MG63 (cell line): ENCODE data around the gene YBX1. TPM values are rescaled to one million over a fixed set of nuclear protein-coding genes. Genes with fewer than 3 reads are reported as not detected.
A peak's percentile ranks its signal among the peaks of the same experiment; 100 is the strongest.
"Not testable (repeated sequence)": the region's sequence is repeated elsewhere in the genome, so short reads cannot be mapped to it uniquely, and the experiment has no call there.

ENCODE experiments used
- DNase-seq: peaks from one replicate; pipeline ENCODE4 v3.0.0-alpha.2; 2020
- H3K27me3 ChIP-seq: fragments of 250-450 bp; sonication (Bioruptor Pico); 2 replicates; pipeline ENCODE4 v1.5.1; 2020; ENCODE audit warnings: mild to moderate bottlenecking, moderate library complexity
- H3K36me3 ChIP-seq: fragments of 250-450 bp; sonication (Bioruptor Pico); 2 replicates; pipeline ENCODE4 v1.5.1; 2020; ENCODE audit warnings: mild to moderate bottlenecking, moderate library complexity
- H3K4me3 ChIP-seq: fragments of 250-450 bp; sonication (Bioruptor Pico); 2 replicates; pipeline ENCODE4 v1.5.1; 2020; ENCODE audit warnings: mild to moderate bottlenecking, moderate library complexity
- H3K9me3 ChIP-seq: fragments of 250-450 bp; sonication (Bioruptor Pico); 2 replicates; pipeline ENCODE4 v1.5.1; 2020; ENCODE audit warnings: mild to moderate bottlenecking, moderate library complexity
- total RNA-seq: library from RNA; depleted of rRNA; stranded (reverse); fragments of >200 nt; shearing (Covaris generic); gene quantifications from 2 replicates; pipeline ENCODE4 v1.2.3, GENCODE V29; 2014; ENCODE audit warnings: low replicate concordance

YBX1 gene
- total RNA-seq, 1 experiment from 2014 or later, result 1,830 TPM

DNA sequence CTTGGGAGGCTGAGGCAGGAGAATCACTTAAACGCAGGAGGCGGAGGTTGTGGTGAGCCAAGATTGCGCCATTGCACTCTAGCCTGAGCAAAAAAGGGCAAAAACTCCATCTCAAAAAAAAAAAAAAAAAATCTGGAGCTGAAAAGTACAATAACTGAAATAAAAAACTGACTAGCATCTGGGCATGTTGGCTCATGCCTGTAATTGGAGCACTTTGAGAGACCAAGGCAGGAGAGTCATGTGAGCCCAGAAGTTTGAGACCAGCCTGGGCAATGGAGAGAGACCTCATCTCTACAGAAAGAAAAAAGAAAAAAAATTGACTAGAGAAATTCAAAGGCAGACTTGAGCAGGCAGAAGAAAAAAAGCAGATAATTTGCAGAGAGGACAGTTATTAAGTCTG, 39.7 kb downstream of the YBX1 start:
- DNase-seq, result no peak
- peaks cover 9% of the 10 kb centered on the region for H3K36me3 ChIP-seq
- no peak overlapping the region for H3K4me3 ChIP-seq
- H3K9me3 ChIP-seq, result no peaks in the 10 kb centered on the region
- no peaks in the 10 kb centered on the region for H3K27me3 ChIP-seq

DNA sequence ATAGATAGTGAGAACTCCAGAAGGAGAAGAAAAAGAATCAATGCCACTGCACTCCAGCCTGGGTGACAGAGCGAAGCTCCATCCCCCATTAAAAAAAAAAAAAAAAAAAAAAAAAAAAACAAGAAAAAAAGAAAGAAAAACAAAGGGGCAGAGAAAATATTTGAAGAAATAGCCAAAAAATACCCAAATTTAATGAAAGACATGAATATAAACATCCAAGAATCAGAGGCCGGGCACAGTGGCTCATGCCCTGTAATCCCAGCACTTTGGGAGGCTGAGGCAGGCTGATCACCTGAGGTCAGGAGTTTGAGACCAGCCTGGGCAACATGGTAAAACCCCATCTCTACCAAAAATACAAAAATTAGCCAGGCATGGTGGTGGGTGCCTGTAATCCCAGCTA, 40.2 kb downstream of the YBX1 start:
- H3K36me3 ChIP-seq, DNase-seq, H3K27me3 ChIP-seq, H3K9me3 ChIP-seq, H3K4me3 ChIP-seq: not testable (repeated sequence)

DNA sequence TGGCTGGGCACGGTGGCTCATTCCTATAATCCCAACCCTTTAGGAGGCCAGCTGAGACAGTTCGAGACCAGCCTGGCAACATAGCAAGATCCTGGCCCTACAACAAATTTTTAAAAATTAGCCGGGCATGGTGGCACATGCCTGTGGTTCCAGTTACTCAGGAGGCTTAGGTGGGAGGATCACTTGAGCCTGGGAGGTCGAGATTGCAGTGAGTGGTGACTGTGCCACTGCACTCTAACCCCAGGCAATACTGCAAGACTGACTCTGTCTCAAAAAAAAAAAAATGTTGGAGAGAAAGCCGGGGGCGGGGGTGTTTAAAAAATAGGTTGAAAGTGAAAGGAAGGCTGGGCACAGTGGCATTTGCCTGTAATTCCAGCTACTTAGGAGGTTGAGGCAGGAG, 41.3 kb downstream of the YBX1 start:
- Histone ChIP-seq H3K36me3 (peaks cover 3% of the 10 kb centered on the region; the same call in 1 of the 2 replicates), H3K27me3 (no peaks in the 10 kb centered on the region), H3K9me3 (no peaks in the 10 kb centered on the region), H3K4me3 (no peak overlapping the region)
- peak; percentile 26 for DNase-seq

DNA sequence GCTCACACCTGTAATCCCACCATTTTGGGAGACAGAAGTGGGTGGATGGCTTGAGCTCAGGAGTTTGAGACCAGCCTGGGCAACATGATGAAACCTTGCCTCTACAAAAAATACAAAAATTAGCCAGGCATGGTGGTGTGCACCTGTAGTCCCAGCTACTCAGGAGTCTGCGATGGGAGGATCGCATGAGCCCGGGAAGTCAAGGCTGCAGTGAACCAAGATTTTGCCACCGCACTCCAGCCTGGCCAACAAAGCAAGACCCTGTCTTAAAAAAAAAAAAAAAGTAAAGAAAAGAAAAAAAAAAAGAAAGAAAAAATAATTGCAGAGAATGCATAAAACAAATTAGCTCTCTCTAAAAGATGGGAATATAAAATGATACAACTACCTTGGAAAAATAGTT, 43.6 kb downstream of the YBX1 start:
- not testable (repeated sequence) for H3K27me3 ChIP-seq, DNase-seq, H3K36me3 ChIP-seq, H3K9me3 ChIP-seq, H3K4me3 ChIP-seq

DNA sequence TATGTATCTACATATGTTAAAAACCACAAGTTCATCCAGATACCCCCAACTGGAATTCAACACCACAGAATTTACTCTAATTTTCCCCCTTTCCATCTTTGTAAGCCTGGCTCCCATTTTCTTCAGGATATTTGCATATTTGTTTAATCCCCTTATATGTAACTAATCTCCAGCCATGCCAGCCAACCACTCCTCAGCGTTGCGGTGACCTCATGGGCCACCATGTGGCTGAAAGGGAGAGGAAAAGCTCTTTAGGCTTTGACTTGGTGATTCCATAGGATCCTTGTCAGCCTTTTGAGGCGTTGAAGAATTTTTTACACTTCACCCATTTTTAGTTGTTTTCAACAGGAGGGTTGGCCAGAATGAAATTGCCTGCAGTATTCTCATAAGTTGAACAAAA, 47.8 kb downstream of the YBX1 start:
- no peak for DNase-seq
- Histone ChIP-seq H3K36me3 (no peaks in the 10 kb centered on the region), H3K4me3 (no peak overlapping the region), H3K27me3 (no peaks in the 10 kb centered on the region), H3K9me3 (no peaks in the 10 kb centered on the region)

DNA sequence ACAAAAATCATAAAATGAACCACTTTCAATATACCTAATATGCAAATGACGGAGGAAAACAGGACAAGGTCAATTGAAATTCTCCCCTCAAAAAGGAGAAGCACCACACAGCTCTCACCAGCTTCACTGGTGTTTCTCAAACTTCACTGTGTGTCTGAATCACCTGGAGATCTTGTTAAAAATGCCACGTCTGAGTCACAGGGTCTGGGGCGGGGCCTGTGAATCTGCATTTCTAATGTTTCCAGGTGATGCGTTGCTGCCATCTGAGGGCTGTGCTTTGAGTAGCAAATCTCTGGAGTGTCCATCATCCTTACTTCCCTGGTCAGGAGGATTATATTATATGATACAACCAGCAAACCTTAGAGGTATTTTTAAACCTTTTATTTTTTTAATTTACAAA, 48.8 kb downstream of the YBX1 start:
- no peak overlapping the region for H3K4me3 ChIP-seq
- no peaks in the 10 kb centered on the region for H3K27me3 ChIP-seq
- H3K36me3 ChIP-seq, result no peaks in the 10 kb centered on the region
- H3K9me3 ChIP-seq, result no peaks in the 10 kb centered on the region
- DNase-seq, result no peak

DNA sequence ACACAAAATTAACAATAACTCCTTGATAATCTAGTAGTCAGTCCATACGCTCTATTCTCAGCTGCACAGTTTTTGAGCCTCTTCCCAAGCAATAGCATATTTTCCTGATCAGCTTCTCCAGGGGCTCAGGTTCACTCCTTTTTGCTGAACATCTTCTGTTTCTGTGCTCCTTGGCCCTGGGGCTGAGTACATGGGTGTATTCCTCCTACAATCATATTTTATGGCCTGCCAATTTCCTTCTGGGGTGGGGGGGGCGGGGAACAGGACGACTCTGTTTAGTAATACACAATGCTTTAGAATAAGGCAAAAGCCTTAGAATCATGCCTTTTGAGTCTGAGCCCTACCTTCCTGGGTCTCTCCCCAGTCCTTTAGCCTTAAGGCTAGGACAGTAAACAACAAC, 49.4 kb downstream of the YBX1 start:
- no peaks in the 10 kb centered on the region for H3K27me3 ChIP-seq
- no peaks in the 10 kb centered on the region for H3K36me3 ChIP-seq
- no peaks in the 10 kb centered on the region for H3K9me3 ChIP-seq
- DNase-seq, result no peak
- H3K4me3 ChIP-seq, result no peak overlapping the region

DNA sequence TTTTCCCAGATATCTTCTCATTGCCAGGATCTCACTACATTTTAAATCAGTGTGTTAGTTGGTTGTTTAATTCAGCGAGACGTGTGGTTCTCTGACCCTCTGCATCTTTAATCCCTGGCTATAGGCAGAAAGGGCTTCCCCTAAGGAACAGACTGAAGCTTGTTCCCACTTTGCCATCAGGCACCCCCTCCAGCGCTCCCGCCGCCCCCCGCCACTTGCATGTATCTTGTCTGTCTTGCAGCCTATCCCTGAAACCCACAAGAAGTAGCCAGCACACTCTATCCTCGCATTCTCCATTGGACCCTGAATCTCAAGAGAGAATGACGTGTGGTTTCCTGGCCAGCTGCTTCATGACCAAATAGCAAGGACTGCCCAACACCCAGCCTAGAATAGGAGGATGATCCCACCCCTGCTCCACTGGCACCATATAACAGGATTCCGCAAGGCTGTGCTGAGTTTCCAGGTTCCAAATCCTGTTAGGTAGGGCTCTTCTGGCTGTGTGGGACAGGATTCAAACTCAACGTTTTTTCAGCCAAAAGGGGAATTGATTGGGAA, 50.0 kb downstream of the YBX1 start:
- DNase-seq, result no peak
- Histone ChIP-seq H3K27me3 (no peaks in the 10 kb centered on the region), H3K36me3 (no peaks in the 10 kb centered on the region), H3K4me3 (no peak overlapping the region), H3K9me3 (no peaks in the 10 kb centered on the region)

DNA sequence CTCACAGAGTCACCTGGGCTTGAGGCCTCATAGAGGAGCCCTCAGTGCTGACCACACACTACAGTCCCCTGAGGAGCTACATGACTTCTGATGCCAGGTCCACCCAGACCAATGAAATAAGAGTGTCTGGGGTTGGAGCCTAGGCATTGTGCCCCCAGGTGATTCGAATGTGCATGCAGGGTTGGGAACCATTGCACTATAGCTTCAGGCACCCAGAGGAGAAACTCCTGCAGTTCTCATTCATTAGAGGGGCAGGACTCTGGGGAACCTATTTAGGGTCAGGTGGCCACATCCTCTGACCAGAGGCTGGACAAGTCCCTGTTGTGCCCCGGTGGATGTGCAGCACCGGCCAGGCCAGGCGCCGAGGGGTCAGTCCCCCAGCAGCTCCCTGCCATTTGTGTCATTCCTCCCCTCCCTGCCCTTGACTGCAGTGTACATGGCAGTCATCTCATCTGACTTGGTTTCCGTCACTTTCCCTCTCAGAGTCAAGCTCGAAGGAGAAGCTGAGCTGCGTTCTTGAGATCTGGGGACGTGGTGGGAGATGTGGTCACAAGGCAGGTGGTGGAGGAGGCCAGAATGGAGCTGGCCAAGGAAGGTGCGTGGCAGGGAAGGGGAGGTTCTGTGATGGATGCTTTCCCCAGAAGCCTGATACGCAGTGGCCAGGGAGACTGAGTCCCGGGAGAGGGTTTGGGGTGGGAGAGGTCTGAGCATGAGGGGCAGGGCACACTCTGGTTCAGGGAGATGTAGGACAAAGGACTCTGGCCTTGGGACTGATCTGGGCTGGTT, 51.4 kb downstream of the YBX1 start:
- H3K4me3 ChIP-seq, result no peak overlapping the region
- no peaks in the 10 kb centered on the region for H3K9me3 ChIP-seq
- H3K27me3 ChIP-seq, result no peaks in the 10 kb centered on the region
- no peak for DNase-seq
- H3K36me3 ChIP-seq, result no peaks in the 10 kb centered on the region

DNA sequence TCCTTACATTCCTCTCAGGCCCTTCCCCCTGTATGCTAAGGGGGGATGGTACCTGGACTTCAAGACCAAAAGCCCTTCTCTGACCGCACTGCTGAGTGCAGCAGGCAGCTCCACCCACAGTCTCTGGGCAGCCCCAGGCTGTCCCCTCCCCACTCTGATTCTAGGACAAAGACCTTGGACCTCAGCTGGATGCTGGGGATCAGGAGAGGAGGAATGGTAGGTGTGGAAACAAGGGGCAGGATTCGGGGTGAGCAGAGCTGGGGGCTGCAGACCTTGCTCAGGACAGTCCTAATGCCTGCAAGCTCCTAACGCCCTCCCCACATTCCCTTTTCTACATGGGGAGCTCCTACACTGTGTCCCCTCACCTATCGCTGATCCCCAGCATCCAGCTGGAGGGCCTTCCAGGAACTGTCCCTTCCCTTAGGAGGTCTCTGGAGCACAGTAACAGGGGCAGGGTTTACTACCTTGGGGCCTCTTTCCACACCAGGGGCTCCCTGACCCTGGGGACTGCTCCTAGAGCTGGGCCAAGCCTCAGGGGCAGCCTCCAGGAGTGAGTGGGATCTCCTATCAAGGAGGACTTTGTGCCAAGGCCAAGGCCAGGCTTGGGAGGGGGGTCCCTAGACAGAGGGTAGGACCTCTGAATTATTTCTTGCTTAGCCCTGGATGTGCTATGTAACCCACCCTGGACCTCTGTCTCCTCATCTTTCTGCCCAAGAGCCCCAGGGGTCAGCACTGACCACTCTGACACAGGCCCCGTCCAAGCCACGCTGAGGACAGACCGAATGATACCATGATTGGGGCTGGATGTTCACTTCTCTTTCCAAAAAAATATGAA, 52.2 kb downstream of the YBX1 start:
- DNase-seq, result no peak
- Histone ChIP-seq H3K4me3 (no peak overlapping the region), H3K27me3 (no peaks in the 10 kb centered on the region), H3K9me3 (no peaks in the 10 kb centered on the region), H3K36me3 (no peaks in the 10 kb centered on the region)

DNA sequence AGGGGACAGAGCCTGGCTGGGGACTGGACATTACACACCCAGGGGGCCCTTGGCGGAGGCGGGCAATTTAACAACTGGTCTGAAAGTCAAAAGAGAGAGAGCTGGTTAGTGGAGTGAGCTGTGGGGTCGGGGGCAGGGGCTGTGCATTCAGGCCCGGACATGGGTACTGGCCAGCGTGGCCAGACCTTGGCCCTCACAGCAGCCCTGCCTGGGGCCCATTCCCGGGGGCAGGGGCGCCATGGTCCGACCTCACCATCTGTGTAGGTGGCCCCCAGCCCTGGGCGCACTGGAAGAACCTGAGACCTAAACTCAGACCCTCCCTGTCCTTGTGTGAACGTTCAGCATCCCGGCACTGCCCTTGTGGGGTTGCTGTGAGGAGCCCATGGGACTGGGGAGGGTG, 52.8 kb downstream of the YBX1 start:
- DNase-seq, result no peak
- no peaks in the 10 kb centered on the region for H3K36me3 ChIP-seq
- H3K9me3 ChIP-seq, result no peaks in the 10 kb centered on the region
- no peaks in the 10 kb centered on the region for H3K27me3 ChIP-seq
- H3K4me3 ChIP-seq, result no peak overlapping the region

DNA sequence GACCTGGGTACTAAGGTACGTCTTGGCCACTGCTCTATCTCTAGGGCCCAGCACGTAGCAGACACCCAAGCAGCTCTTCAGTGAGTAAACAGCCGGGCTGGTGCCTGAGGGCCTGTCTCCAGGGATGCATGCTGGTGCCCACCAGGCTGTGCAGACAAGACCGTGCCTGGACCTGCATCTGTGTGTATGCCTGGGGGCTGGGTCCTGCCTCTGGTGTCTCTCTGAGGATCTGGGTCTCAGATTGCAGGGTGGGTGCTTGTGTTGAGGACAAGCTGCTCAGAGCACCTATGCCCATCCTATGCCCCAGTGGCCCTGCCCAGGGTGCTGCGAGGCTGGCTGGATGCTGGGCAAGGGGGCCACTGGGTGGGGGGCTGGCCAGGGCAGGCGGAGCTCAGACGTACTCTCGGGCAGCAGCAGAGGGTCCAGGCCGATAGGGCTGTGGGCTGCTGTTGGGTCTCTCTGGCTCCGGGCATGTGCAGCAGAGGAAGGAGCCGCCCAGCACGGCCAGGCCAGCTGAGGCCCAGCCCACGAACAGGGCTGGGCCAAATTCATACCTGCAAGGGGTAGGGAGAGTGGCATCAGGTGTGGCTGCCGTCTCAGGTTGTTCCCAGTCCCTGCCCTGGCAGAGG, 53.4 kb downstream of the YBX1 start:
- DNase-seq, result no peak
- no peak overlapping the region for H3K4me3 ChIP-seq

DNA sequence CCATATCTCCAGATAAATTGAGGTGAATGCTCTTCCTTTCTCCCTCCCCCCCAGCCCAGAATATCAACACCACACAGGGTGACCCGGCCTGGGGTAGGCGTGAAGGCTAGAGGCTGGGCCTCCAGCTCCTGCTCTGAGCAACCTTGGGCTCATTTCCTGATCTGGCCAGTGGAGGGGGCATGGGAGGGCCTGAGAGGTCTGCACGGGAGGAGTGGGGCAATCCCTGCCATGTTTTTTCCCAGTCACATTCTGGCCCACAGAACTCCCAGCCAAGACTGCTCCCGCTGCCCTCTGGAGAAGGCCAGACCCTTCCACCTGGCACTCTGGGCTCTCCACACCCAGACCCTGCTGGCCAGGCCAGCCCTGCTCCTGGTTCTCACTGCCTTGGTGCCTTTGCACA, 53.9 kb downstream of the YBX1 start:
- H3K36me3 ChIP-seq, result no peaks in the 10 kb centered on the region
- peak; percentile 37 for DNase-seq

More for the DNA sequence above, 53.4 kb downstream of the YBX1 start:
- H3K36me3 ChIP-seq, result no peaks in the 10 kb centered on the region
- no peaks in the 10 kb centered on the region for H3K27me3 ChIP-seq
- no peaks in the 10 kb centered on the region for H3K9me3 ChIP-seq

DNA sequence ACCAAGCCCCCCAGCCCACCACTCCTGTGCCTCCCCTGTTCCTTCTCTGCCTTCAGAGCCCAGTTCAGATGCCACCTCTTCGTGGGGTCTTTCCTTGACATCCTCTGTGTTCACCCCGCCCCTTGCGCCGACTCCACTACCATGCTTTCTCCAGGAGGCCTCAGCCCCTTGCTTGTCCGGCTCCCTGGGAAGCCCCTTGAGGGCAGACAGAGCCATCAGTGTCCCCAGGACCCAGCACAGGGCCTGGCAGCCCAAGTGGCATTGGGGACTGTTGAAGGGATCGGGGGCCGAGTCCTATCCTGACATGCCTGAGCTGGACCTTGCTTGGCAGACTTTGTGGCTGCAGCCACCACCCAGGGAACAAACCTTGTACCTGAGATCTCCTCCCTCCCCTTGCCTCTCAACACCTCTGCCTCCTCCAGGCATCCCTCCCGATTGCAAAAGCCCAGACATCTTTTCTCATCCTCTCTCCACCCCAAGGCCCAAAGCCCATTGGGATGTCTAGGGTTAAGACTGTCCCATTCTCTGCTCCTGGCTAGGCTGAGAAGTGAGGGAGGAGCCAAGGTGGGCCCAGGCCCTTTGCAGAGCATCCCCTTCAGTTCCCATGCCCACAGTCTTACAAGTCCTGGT, 54.5 kb downstream of the YBX1 start:
- H3K4me3 ChIP-seq, result no peak overlapping the region
- DNase-seq, result no peak

More for the DNA sequence above, 53.9 kb downstream of the YBX1 start:
- H3K4me3 ChIP-seq, result no peak overlapping the region
- H3K27me3 ChIP-seq, result no peaks in the 10 kb centered on the region
- no peaks in the 10 kb centered on the region for H3K9me3 ChIP-seq

DNA sequence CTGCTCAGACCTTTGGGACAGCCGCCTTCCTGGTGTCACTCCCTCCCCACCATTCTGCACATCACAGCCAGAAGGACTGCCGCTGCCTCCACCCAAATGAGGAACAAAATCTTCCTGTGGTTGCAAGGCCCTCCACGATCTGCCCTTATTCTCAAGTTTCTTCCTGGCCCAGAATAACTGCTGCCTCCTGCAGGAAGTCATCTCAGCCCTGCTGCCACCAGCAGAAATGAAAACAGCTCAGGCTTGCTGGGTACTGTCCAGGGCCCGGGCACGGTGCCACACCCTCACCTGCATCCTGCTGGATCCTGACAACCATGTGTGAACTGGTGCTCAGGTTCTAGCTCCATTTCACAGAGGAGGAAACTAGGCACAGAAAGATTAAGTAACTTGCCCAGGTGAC, 55.0 kb downstream of the YBX1 start:
- no peak for DNase-seq
- H3K4me3 ChIP-seq, result no peak overlapping the region
- H3K36me3 ChIP-seq, result no peaks in the 10 kb centered on the region
- no peaks in the 10 kb centered on the region for H3K27me3 ChIP-seq
- no peaks in the 10 kb centered on the region for H3K9me3 ChIP-seq

More for the DNA sequence above, 54.5 kb downstream of the YBX1 start:
- Histone ChIP-seq H3K9me3 (no peaks in the 10 kb centered on the region), H3K27me3 (no peaks in the 10 kb centered on the region), H3K36me3 (no peaks in the 10 kb centered on the region)

DNA sequence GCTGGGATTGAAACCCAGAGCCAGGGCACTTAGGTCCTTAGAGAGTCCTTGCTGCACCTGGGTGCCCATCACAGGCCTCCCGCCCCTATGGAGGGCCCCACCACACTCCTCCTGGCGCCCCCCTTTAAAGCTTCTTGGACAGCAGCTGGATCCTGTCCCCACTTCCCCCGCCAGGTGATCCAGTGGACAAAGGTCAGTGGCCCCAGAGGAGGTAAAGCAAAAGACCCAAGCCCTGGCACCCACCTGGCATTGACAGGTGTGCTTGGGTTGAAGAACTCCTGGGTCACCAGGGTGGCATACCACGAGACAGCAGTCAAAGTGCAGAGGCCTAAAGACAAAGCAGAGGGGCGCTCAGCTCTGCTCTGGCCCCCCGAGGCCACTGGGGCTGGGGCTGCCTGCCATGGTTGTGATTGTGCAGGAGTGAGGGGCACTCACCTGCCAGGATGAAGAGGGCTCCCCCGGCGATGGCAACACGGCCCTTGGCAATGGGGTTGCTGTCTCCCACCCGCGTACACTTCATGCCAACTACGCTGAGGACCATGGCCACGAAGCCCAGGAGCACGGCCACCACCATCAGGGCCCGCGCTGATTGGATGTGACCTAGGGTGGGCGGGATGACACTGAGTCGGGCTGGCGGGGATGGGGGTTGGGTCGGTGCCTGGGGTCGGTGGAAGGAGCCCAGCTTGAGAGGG, 55.9 kb downstream of the YBX1 start:
- no peak for DNase-seq
- no peaks in the 10 kb centered on the region for H3K27me3 ChIP-seq

More for the DNA sequence above, 55.9 kb downstream of the YBX1 start:
- H3K9me3 ChIP-seq, result no peaks in the 10 kb centered on the region
- no peaks in the 10 kb centered on the region for H3K36me3 ChIP-seq
- H3K4me3 ChIP-seq, result no peak overlapping the region
